ENCODE data around the gene OSTN. TPM values are rescaled to one million over a fixed set of nuclear protein-coding genes. Genes with fewer than 3 reads are reported as not detected.
"Not testable (repeated sequence)": the region's sequence is repeated elsewhere in the genome, so short reads cannot be mapped to it uniquely, and the experiment has no call there.

OSTN gene
- total RNA-seq, 2 donors from 2014 or later, result not detected

GRCh38 chr3:191263365-191263764, 64.3 kb downstream of the OSTN start:
- no peaks in the 10 kb centered on the region for H3K27me3 ChIP-seq (replicated peaks; ENCODE audit: insufficient read depth)
- ATAC-seq (ENCODE audit: insufficient number of reproducible peaks, low FRiP score, low read depth), result no peak
- H3K9me3 ChIP-seq, result no peaks in the 10 kb centered on the region
- DNase-seq (ENCODE audit: low spot score), result no peak
- peak overlapping the region; percentile 47 for H3K4me3 ChIP-seq
- no peaks in the 10 kb centered on the region for H3K4me1 ChIP-seq (ENCODE audit: control insufficient read depth in 1 of 2, low read depth in 2 of 2)
- no peak overlapping the region for H3K27ac ChIP-seq
- no peak for TF ChIP-seq CTCF (IDR thresholded peaks at IDR 0.05)
- H3K36me3 ChIP-seq, result no peaks in the 10 kb centered on the region

GRCh38 chr3:191263850-191264249, 64.8 kb downstream of the OSTN start:
- Histone ChIP-seq H3K9me3 (no peaks in the 10 kb centered on the region), H3K27ac (no peak overlapping the region), H3K27me3 (replicated peaks; ENCODE audit: insufficient read depth) (no peaks in the 10 kb centered on the region), H3K4me3 (no peak overlapping the region), H3K36me3 (no peaks in the 10 kb centered on the region), H3K4me1 (ENCODE audit: control insufficient read depth in 1 of 2, low read depth in 2 of 2) (no peaks in the 10 kb centered on the region)
- TF ChIP-seq CTCF (IDR thresholded peaks at IDR 0.05), result no peak
- DNase-seq (ENCODE audit: low spot score), result no peak
- ATAC-seq (ENCODE audit: insufficient number of reproducible peaks, low FRiP score, low read depth), result no peak

GRCh38 chr3:191268737-191269136, 69.7 kb downstream of the OSTN start:
- H3K27ac ChIP-seq, result no peak overlapping the region
- DNase-seq (ENCODE audit: low spot score) (no peak), ATAC-seq (ENCODE audit: insufficient number of reproducible peaks, low FRiP score, low read depth) (no peak)
- H3K4me3 ChIP-seq, result no peak overlapping the region
- H3K27me3 ChIP-seq (replicated peaks; ENCODE audit: insufficient read depth), result no peaks in the 10 kb centered on the region
- no peaks in the 10 kb centered on the region for H3K4me1 ChIP-seq (ENCODE audit: control insufficient read depth in 1 of 2, low read depth in 2 of 2)
- H3K36me3 ChIP-seq, result no peaks in the 10 kb centered on the region
- no peak for TF ChIP-seq CTCF (IDR thresholded peaks at IDR 0.05)
- no peaks in the 10 kb centered on the region for H3K9me3 ChIP-seq

GRCh38 chr3:191269289-191270085, 70.4 kb downstream of the OSTN start:
- Histone ChIP-seq H3K27ac (no peak overlapping the region), H3K4me3 (no peak overlapping the region), H3K27me3 (replicated peaks; ENCODE audit: insufficient read depth) (no peaks in the 10 kb centered on the region), H3K36me3 (no peaks in the 10 kb centered on the region), H3K9me3 (no peaks in the 10 kb centered on the region), H3K4me1 (ENCODE audit: control insufficient read depth in 1 of 2, low read depth in 2 of 2) (no peaks in the 10 kb centered on the region)
- TF ChIP-seq CTCF (IDR thresholded peaks at IDR 0.05), result no peak
- ATAC-seq (ENCODE audit: insufficient number of reproducible peaks, low FRiP score, low read depth), result no peak
- no peak for DNase-seq (ENCODE audit: low spot score)

GRCh38 chr3:191275244-191275643, 76.2 kb downstream of the OSTN start:
- not testable (repeated sequence) for DNase-seq (ENCODE audit: low spot score); H3K9me3 ChIP-seq; H3K4me3 ChIP-seq; H3K36me3 ChIP-seq; ATAC-seq (ENCODE audit: insufficient number of reproducible peaks, low FRiP score, low read depth); H3K4me1 ChIP-seq (ENCODE audit: control insufficient read depth in 1 of 2, low read depth in 2 of 2); H3K27ac ChIP-seq; H3K27me3 ChIP-seq (replicated peaks; ENCODE audit: insufficient read depth)

- DNase-seq (ENCODE audit: low spot score) (no peak), ATAC-seq (ENCODE audit: insufficient number of reproducible peaks, low FRiP score, low read depth) (no peak)
- Histone ChIP-seq H3K4me1 (ENCODE audit: control insufficient read depth in 1 of 2, low read depth in 2 of 2) (no peaks in the 10 kb centered on the region), H3K36me3 (no peaks in the 10 kb centered on the region), H3K4me3 (no peak overlapping the region), H3K27me3 (replicated peaks; ENCODE audit: insufficient read depth) (no peaks in the 10 kb centered on the region), H3K27ac (no peak overlapping the region), H3K9me3 (no peaks in the 10 kb centered on the region)
- TF ChIP-seq CTCF (IDR thresholded peaks at IDR 0.05), result no peak
Measured at GRCh38 chr3:191275751-191276150, 76.7 kb downstream of the OSTN start.

Measured in thoracic aorta (tissue), 2 donors.